Heart left ventricle (tissue), 13 donors: ENCODE measurements around the gene FLT4.

ENCODE experiments used
- POLR2A ChIP-seq, 2 donors: fragments of 450-650 bp; IDR thresholded peaks; one replicate each; pipeline ENCODE4 v1.6.1; 2017; ENCODE audit warnings: antibody characterized with exemption in 2 of 2, mild to moderate bottlenecking in 2 of 2, moderate library complexity in 2 of 2
- TF ChIP-seq, protein P1 (sequence below), 12 donors: fragments of 200-600 bp; sonication (generic) in 4 of 12; IDR thresholded peaks; one replicate each; pipeline versions ENCODE4 v1.5.0 to v1.8.0; 2018 to 2022; ENCODE audit warnings: antibody characterized with exemption in 12 of 12, mild to moderate bottlenecking in 5 of 12
- donor health status: ischemic (EF 13 %, LVEDD 7.1; RV severe dilation, severe dysfunction).
- donor health status: DM: no; HTN: yes; CAD: no.
- donor health status: DM: no; HTN: no; CAD: no.
- donor health status: ischemic (EF 25% LVEDD 6.9; RV normal size, moderate dysfunction).
- donor health status: ischemic (EF 25% LVEDD 5.7; RV mildly dilated, moderate dysfunction).
- donor health status: ischemic (EF 35%, LVEDD 5.7; RV mildly dilated, moderate dysfunction).
- donor health status: nonischemic (EF 11% LVEDD 7.7; RV severe dilation, severe dysfunction).
- donor health status: DM: yes; HTN: yes; CAD: no.
- donor health status: PGD.
- donor health status: ischemic (EF 29% LVEDD 5.4; RV normal size, mild dysfunction).
- donor health status: nonischemic (EF 23%, LVEDD 6.1; RV moderate dilation, normal function).

DNA sequence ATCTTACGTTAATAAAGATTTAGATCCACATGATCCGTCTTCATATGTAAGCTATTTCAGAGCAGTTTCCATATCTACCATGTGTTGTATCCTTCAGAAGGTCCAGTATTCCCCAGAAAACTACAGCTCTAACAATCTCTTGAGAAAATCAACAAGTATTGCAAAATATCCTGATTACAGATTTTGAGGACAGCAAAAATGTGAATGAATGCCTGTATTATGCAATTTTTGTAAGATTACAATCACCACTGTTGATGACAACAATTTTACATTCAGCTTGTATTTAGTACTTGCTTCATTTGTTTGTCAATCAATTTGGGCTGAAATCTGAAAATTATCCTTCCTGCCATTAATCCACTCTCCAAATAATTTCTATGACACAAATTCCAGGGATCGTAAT, 43.0 kb upstream of the FLT4 start:
- TF ChIP-seq, protein P1, sequence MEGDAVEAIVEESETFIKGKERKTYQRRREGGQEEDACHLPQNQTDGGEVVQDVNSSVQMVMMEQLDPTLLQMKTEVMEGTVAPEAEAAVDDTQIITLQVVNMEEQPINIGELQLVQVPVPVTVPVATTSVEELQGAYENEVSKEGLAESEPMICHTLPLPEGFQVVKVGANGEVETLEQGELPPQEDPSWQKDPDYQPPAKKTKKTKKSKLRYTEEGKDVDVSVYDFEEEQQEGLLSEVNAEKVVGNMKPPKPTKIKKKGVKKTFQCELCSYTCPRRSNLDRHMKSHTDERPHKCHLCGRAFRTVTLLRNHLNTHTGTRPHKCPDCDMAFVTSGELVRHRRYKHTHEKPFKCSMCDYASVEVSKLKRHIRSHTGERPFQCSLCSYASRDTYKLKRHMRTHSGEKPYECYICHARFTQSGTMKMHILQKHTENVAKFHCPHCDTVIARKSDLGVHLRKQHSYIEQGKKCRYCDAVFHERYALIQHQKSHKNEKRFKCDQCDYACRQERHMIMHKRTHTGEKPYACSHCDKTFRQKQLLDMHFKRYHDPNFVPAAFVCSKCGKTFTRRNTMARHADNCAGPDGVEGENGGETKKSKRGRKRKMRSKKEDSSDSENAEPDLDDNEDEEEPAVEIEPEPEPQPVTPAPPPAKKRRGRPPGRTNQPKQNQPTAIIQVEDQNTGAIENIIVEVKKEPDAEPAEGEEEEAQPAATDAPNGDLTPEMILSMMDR (IDR thresholded peaks at IDR 0.05) = no peak
- no peak for TF ChIP-seq POLR2A (IDR thresholded peaks at IDR 0.05)
